Brain microvascular endothelial cell (primary cell): Measurements from ENCODE around the gene NPLOC4.

Experiments
- DNase-seq: peaks from one replicate; pipeline ENCODE4 v3.0.0-alpha.2; 2020
- H3K27ac ChIP-seq: fragments of 250-450 bp; sonication (Bioruptor Pico); 2 replicates; pipeline ENCODE4 v1.5.1; 2020; ENCODE audit warnings: mild to moderate bottlenecking, moderate library complexity
- H3K27me3 ChIP-seq: fragments of 250-450 bp; sonication (Bioruptor Pico); replicated peaks from 2 replicates; pipeline ENCODE4 v1.5.1; 2020; ENCODE audit warnings: mild to moderate bottlenecking
- H3K36me3 ChIP-seq: fragments of 250-450 bp; sonication (Bioruptor Pico); replicated peaks from 2 replicates; pipeline ENCODE4 v1.5.1; 2020; ENCODE audit warnings: mild to moderate bottlenecking
- H3K4me3 ChIP-seq: 2 replicates; pipeline ENCODE4 v1.5.1; 2011; ENCODE audit warnings: low read depth, mild to moderate bottlenecking, control low read depth, low read length, moderate library complexity
- in situ Hi-C: cut with HindIII; loops from 2 replicates; pipeline ENCODE4 v1.10.0; 2017; ENCODE audit warnings: low sequenced_read_pairs, low pct_ligation_motif_present
- TF ChIP-seq, protein P1 (sequence below): IDR thresholded peaks from 2 replicates; pipeline ENCODE4 v1.5.1; 2011; ENCODE audit warnings: low read depth, mild to moderate bottlenecking, moderate library complexity, low read length, control low read depth, inconsistent platforms; ENCODE audit errors: missing control alignments

Gene NPLOC4

DNA sequence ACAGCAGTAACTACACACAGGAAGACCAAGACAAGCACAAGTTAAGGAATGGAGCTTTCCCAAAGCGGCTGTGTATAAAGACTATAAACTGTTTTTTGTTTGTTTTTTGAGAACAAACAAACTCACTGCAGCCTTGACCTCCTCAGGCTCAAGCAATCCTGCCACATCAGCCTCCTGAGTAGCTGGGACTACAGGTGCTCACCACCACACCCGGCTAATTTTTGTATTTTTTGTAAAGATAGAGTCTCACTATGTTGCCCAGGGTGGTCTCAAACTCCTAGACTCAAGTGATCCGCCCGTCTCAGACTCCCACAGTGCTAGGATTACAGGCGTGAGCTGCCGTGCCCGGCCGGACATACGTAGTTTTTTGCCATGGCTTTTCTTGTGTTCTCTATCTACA is 23.5 kb upstream of the NPLOC4 start:
- TF ChIP-seq, protein P1, sequence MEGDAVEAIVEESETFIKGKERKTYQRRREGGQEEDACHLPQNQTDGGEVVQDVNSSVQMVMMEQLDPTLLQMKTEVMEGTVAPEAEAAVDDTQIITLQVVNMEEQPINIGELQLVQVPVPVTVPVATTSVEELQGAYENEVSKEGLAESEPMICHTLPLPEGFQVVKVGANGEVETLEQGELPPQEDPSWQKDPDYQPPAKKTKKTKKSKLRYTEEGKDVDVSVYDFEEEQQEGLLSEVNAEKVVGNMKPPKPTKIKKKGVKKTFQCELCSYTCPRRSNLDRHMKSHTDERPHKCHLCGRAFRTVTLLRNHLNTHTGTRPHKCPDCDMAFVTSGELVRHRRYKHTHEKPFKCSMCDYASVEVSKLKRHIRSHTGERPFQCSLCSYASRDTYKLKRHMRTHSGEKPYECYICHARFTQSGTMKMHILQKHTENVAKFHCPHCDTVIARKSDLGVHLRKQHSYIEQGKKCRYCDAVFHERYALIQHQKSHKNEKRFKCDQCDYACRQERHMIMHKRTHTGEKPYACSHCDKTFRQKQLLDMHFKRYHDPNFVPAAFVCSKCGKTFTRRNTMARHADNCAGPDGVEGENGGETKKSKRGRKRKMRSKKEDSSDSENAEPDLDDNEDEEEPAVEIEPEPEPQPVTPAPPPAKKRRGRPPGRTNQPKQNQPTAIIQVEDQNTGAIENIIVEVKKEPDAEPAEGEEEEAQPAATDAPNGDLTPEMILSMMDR: no peak
- no peak for DNase-seq
- H3K36me3 ChIP-seq: peaks cover 5% of the 10 kb centered on the region
- no peak overlapping the region for H3K4me3 ChIP-seq
- no peaks in the 10 kb centered on the region for H3K27me3 ChIP-seq
- no peak overlapping the region for H3K27ac ChIP-seq
- in situ Hi-C loops: no loop called here

DNA sequence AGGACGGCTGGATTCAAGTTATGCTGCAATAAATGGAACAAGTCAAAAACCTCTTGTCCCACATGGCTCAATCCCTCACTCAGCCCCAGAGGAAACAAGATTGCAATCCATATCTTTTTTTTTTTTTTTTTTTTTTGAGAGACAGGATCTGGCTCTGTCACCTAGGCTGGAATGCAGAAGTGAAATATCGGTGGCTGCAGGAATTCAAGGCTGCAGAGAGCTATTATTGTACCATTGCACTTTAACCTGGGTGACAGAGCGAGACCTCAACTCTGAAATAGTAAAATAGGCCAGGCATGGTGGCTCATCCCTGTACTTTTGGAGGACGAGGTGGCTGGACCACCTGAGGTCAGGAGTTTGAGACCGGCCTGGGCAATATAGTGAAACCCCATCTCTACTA is 22.1 kb upstream of the NPLOC4 start:
- no peak overlapping the region for H3K27ac ChIP-seq
- in situ Hi-C loops: no loop called here
- no peak overlapping the region for H3K4me3 ChIP-seq
- TF ChIP-seq, protein P1: no peak
- no peak for DNase-seq
- H3K27me3 ChIP-seq: no peaks in the 10 kb centered on the region
- H3K36me3 ChIP-seq: no peaks in the 10 kb centered on the region

DNA sequence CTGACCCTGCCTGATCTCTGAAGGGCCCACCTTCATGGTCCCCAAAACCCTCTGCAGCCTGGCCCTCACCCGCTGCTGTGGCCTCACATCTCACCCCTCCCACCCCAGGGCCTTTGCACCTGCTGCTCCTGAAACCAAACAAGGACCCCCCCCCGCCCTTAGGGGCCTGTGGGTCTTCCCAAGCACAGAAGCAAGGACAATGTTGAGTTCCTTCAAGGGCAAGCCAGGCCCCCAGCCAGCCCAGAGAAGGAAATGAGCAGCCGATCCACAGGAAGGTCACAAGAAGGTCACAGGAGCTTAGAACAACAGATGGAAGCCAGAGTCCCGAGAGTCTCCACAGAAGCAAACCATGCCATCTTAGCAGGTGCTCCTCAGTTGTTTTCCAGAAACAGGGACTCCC is 19.9 kb upstream of the NPLOC4 start:
- TF ChIP-seq, protein P1: no peak
- Histone ChIP-seq H3K27ac (no peak overlapping the region), H3K4me3 (no peak overlapping the region), H3K27me3 (no peaks in the 10 kb centered on the region), H3K36me3 (no peaks in the 10 kb centered on the region)
- no peak for DNase-seq
- in situ Hi-C loops: no loop called here

DNA sequence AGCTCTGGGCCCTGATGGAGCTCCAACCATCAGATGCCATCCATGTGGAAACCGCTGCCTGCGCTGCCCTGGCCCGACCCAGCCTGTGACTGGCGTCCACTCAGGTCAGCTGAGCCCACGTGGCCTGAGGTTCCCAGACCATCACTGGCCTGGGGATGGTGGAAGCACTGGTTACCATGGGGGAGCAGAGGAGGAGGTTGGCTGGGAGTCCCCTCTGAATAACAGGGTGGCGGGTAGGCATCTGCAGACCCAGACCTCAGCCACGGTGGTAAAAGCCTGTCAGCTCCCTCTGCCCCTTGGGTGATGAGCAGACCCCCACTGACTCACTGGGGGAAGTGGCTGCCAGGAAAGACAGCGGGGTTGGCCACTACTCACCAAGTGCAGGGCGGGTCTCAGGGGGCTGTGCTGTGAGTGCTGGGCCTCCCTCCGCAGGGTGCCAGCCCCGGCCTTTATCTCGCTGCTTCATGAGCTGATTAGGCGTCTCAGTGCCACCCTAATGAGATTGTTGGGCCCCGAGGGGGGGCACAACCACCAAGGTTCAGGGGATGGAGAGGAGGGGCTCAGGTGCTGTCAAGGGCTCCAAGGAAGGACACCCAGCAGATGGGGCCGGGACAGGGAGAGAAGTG is 19.3 kb upstream of the NPLOC4 start, which contains the start of gene PDE6G:
Gene PDE6G (minus strand): TSS at position 425 of the 626 bp plus-strand sequence. CDS start 3,237 bp downstream, outside the sequence.
- H3K36me3 ChIP-seq: no peaks in the 10 kb centered on the region
- in situ Hi-C loops: no loop called here
- TF ChIP-seq, protein P1: no peak
- DNase-seq: no peak
- no peaks in the 10 kb centered on the region for H3K27me3 ChIP-seq
- H3K4me3 ChIP-seq: no peak within 1 kb of the TSS
- no peak within 1 kb of the TSS for H3K27ac ChIP-seq

DNA sequence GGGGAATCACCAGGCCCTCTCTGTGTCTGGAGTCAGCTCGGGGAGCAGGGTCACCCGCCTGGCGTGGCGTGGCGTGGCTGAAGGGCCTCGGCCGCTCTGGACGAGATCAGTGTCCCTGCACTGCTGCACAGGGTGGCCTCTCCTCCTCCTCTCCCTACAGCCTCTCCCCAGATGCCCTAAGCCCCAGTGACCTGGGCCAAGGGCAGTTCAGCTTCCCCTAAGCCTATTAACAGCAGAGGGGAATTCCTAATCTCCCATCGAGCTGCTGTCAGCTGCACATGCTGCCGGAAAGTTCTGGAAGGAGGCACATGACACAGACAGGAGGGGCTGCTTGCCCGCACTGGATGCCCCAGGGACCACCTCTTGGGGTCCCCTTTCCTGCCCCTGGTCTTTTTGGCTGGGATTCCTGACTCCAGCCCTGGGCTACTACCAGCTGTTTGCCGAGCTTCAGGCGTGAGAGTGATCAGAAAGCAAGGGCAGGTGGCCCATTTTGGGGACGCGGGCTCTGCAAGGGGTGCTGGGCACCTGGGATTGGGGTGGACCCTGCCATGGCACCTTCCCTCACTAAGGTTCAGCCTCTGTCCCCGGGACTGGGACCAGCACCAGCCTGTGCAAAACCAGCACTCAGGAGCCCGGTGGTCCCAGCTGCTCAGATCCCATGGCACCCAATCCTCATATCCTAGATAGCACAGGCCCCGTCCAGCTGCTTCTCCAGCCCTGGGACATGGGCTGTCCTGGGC is 18.6 kb upstream of the NPLOC4 start:
- no peak overlapping the region for H3K4me3 ChIP-seq
- no peak for DNase-seq
- H3K27ac ChIP-seq: no peak overlapping the region
- in situ Hi-C loops: no loop called here
- H3K27me3 ChIP-seq: no peaks in the 10 kb centered on the region
- TF ChIP-seq, protein P1: no peak
- H3K36me3 ChIP-seq: no peaks in the 10 kb centered on the region
